Upper lobe of left lung (tissue), 4 donors: ENCODE measurements around the gene GALK1.

ENCODE experiments used
- EP300 ChIP-seq, 4 donors: sonication (generic); formaldehyde crosslinking; IDR thresholded peaks; one replicate each; pipeline ENCODE4 v1.5.1; 2017; ENCODE audit warnings: antibody characterized with exemption in 4 of 4, control low read depth in 2 of 4
- POLR2AphosphoS5 ChIP-seq, 2 donors: sonication (generic); formaldehyde crosslinking; IDR thresholded peaks; one replicate each; pipeline ENCODE4 v1.5.1; 2017; ENCODE audit warnings: antibody characterized with exemption in 2 of 2
- TF ChIP-seq, protein P1 (sequence below), 6 experiments: fragments of 450-650 bp in 4 of 6; fragments of 200-600 bp in 2 of 6; sonication (generic) in 2 of 6; IDR thresholded peaks; one replicate each; pipeline ENCODE4 v1.5.1; 2016 to 2019; ENCODE audit warnings: antibody characterized with exemption in 6 of 6

DNA sequence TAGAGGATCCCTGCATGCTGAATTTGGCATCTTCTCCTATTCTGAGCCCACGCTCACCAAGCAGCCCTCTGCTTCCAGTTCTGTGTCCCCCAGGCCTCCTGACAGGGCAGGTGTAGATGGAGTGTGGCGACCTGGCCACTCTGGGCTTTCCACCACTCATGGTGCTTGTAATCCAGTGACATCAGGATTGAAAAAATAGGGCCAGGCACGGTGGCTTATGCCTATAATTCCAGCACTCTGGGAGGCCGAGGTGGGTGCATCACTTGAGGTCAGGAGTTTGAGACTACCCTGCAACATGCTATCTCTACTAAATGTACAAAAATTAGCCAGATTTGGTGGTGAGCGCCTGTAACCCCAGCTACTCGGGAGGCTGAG lies 49.0 kb upstream of the GALK1 start:
- TF ChIP-seq, protein P1, sequence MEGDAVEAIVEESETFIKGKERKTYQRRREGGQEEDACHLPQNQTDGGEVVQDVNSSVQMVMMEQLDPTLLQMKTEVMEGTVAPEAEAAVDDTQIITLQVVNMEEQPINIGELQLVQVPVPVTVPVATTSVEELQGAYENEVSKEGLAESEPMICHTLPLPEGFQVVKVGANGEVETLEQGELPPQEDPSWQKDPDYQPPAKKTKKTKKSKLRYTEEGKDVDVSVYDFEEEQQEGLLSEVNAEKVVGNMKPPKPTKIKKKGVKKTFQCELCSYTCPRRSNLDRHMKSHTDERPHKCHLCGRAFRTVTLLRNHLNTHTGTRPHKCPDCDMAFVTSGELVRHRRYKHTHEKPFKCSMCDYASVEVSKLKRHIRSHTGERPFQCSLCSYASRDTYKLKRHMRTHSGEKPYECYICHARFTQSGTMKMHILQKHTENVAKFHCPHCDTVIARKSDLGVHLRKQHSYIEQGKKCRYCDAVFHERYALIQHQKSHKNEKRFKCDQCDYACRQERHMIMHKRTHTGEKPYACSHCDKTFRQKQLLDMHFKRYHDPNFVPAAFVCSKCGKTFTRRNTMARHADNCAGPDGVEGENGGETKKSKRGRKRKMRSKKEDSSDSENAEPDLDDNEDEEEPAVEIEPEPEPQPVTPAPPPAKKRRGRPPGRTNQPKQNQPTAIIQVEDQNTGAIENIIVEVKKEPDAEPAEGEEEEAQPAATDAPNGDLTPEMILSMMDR (IDR thresholded peaks at IDR 0.05) = no peak
- no peak for TF ChIP-seq EP300 (IDR thresholded peaks at IDR 0.05)
- no peak for TF ChIP-seq POLR2AphosphoS5 (IDR thresholded peaks at IDR 0.05)
